ENCODE measurements around the gene ZSWIM3.

- TF ChIP-seq CTCF (IDR thresholded peaks at IDR 0.05) = no peak
- peak in 1 of 2 donors; percentile 29 for TF ChIP-seq POLR2A (IDR thresholded peaks at IDR 0.05)
Observed at GRCh38 chr20:45812157-45813005, 45.0 kb upstream of the ZSWIM3 start, which contains the start of gene UBE2C.
